HEK293 (cell line): ENCODE measurements around the gene DNAH1.

Experiments
- CTCF ChIA-PET: fragments of 350-600 bp; formaldehyde crosslinking; extraction: SDS; loops from one replicate; lab custom pipeline; 2021; ENCODE audit warnings: antibody characterized with exemption; lab: Yijun Ruan, JAX
- POLR2A ChIA-PET: fragments of 300-600 bp; formaldehyde crosslinking; extraction: SDS; loops from one replicate; lab custom pipeline; 2020; ENCODE audit warnings: antibody characterized with exemption, inconsistent platforms; lab: Yijun Ruan, JAX
- H3K27ac ChIP-seq: fragments of 200-500 bp; sonication (Bioruptor generic); 2 replicates; pipeline ENCODE4 v1.5.1; 2014; ENCODE audit warnings: low read depth, low read length, control low read depth, inconsistent platforms; ENCODE audit errors: extremely low read depth
- H3K36me3 ChIP-seq, 2 experiments: fragments of 200-500 bp in 1 of 2; sonication (Bioruptor generic) in 1 of 2; 1 replicate in 1 of 2; 2 replicates in 1 of 2; pipeline ENCODE4 v1.5.1; 2014 to 2017; ENCODE audit warnings: inconsistent platforms in 2 of 2, low read length in 2 of 2; ENCODE audit not compliant: control insufficient read depth in 2 of 2, insufficient read depth in 1 of 2
- H3K4me1 ChIP-seq: fragments of 200-500 bp; sonication (Bioruptor generic); 2 replicates; pipeline ENCODE4 v1.5.1; 2014; ENCODE audit warnings: mild to moderate bottlenecking, low read length, inconsistent platforms; ENCODE audit not compliant: control insufficient read depth, insufficient read depth
- H3K4me3 ChIP-seq: 2 replicates; pipeline ENCODE4 v1.5.1; 2011; ENCODE audit warnings: low read depth, mild to moderate bottlenecking, control low read depth, low read length, moderate library complexity
- H3K9me3 ChIP-seq: fragments of 200-500 bp; sonication (Bioruptor generic); 2 replicates; pipeline ENCODE4 v1.5.1; 2014; ENCODE audit warnings: low read depth, low read length, inconsistent platforms; ENCODE audit not compliant: control insufficient read depth, insufficient read depth
- BCL11A ChIP-seq: fragments of 450-650 bp; formaldehyde crosslinking; IDR thresholded peaks from 2 replicates; pipeline ENCODE4 v1.5.1; 2016; ENCODE audit warnings: low read depth, missing biosample characterization, missing genetic modification characterization
- BCL11B ChIP-seq: fragments of 450-650 bp; formaldehyde crosslinking; IDR thresholded peaks from 2 replicates; pipeline ENCODE4 v1.5.1; 2016; ENCODE audit warnings: low read depth, missing biosample characterization, missing genetic modification characterization
- GLIS1 ChIP-seq: fragments of 450-650 bp; formaldehyde crosslinking; IDR thresholded peaks from 2 replicates; pipeline ENCODE4 v1.5.1; 2016; ENCODE audit warnings: missing biosample characterization, missing genetic modification characterization
- KLF8 ChIP-seq: fragments of 450-650 bp; formaldehyde crosslinking; IDR thresholded peaks from 2 replicates; pipeline ENCODE4 v1.5.1; 2016; ENCODE audit warnings: missing biosample characterization, missing genetic modification characterization
- MEIS1 ChIP-seq: sonication (generic); formaldehyde crosslinking; IDR thresholded peaks from 2 replicates; pipeline ENCODE4 v1.8.1; 2022; ENCODE audit warnings: missing genetic modification reagents, mild to moderate bottlenecking, borderline replicate concordance
- SALL2 ChIP-seq: fragments of 450-650 bp; formaldehyde crosslinking; IDR thresholded peaks from 2 replicates; pipeline ENCODE4 v1.5.0; 2017; ENCODE audit warnings: missing biosample characterization, mild to moderate bottlenecking, missing genetic modification characterization, borderline replicate concordance
- SP3 ChIP-seq: fragments of 450-650 bp; formaldehyde crosslinking; IDR thresholded peaks from 2 replicates; pipeline ENCODE4 v1.5.1; 2016; ENCODE audit warnings: missing biosample characterization, missing genetic modification characterization
- WT1 ChIP-seq: fragments of 450-650 bp; formaldehyde crosslinking; IDR thresholded peaks from 2 replicates; pipeline ENCODE4 v1.5.1; 2016; ENCODE audit warnings: missing biosample characterization, missing genetic modification characterization
- YY2 ChIP-seq: fragments of 450-650 bp; formaldehyde crosslinking; IDR thresholded peaks from 2 replicates; pipeline ENCODE4 v1.5.1; 2016; ENCODE audit warnings: missing biosample characterization, missing genetic modification characterization
- ZBTB26 ChIP-seq: fragments of 450-650 bp; formaldehyde crosslinking; optimal IDR thresholded peaks from 2 replicates; pipeline ENCODE3; 2016; ENCODE audit warnings: missing biosample characterization, mild to moderate bottlenecking, missing genetic modification characterization
- ZBTB44 ChIP-seq: fragments of 450-650 bp; IDR thresholded peaks from 2 replicates; pipeline ENCODE4 v1.5.1; 2018; ENCODE audit warnings: missing biosample characterization, mild to moderate bottlenecking, missing genetic modification characterization
- ZBTB49 ChIP-seq: fragments of 450-650 bp; formaldehyde crosslinking; IDR thresholded peaks from 2 replicates; pipeline ENCODE4 v1.5.1; 2016; ENCODE audit warnings: missing biosample characterization, missing genetic modification characterization, low read depth
- ZNF133 ChIP-seq: fragments of 450-650 bp; formaldehyde crosslinking; IDR thresholded peaks from 2 replicates; pipeline ENCODE4 v1.5.1; 2016; ENCODE audit warnings: missing biosample characterization, missing genetic modification characterization
- ZNF16 ChIP-seq: fragments of 450-650 bp; formaldehyde crosslinking; IDR thresholded peaks from 2 replicates; pipeline ENCODE4 v1.5.1; 2016; ENCODE audit warnings: low read depth, missing biosample characterization, missing genetic modification characterization
- ZNF266 ChIP-seq: fragments of 450-650 bp; formaldehyde crosslinking; IDR thresholded peaks from 2 replicates; pipeline ENCODE4 v1.5.1; 2016; ENCODE audit warnings: missing biosample characterization, missing genetic modification characterization, low read depth
- ZNF404 ChIP-seq: fragments of 450-650 bp; formaldehyde crosslinking; IDR thresholded peaks from 2 replicates; pipeline ENCODE4 v1.5.1; 2017; ENCODE audit warnings: missing biosample characterization, missing genetic modification characterization
- ZNF501 ChIP-seq: fragments of 450-650 bp; formaldehyde crosslinking; IDR thresholded peaks from 2 replicates; pipeline ENCODE4 v1.5.1; 2016; ENCODE audit warnings: missing biosample characterization, missing genetic modification characterization
- ZNF624 ChIP-seq: fragments of 450-650 bp; formaldehyde crosslinking; IDR thresholded peaks from 2 replicates; pipeline ENCODE4 v1.5.1; 2017; ENCODE audit warnings: missing biosample characterization, missing genetic modification characterization
- ZSCAN18 ChIP-seq: fragments of 450-650 bp; formaldehyde crosslinking; IDR thresholded peaks from 2 replicates; pipeline ENCODE4 v1.5.1; 2016; ENCODE audit warnings: missing biosample characterization, missing genetic modification characterization
- TF ChIP-seq, protein P1 (sequence below): fragments of 450-650 bp; formaldehyde crosslinking; IDR thresholded peaks from 2 replicates; pipeline ENCODE4 v1.5.1; 2016; ENCODE audit warnings: missing biosample characterization, missing genetic modification characterization
- TF ChIP-seq, protein P2 (sequence below): fragments of 450-650 bp; formaldehyde crosslinking; IDR thresholded peaks from 2 replicates; pipeline ENCODE4 v1.5.1; 2016; ENCODE audit warnings: missing biosample characterization, missing genetic modification characterization

The DNAH1 gene

DNA sequence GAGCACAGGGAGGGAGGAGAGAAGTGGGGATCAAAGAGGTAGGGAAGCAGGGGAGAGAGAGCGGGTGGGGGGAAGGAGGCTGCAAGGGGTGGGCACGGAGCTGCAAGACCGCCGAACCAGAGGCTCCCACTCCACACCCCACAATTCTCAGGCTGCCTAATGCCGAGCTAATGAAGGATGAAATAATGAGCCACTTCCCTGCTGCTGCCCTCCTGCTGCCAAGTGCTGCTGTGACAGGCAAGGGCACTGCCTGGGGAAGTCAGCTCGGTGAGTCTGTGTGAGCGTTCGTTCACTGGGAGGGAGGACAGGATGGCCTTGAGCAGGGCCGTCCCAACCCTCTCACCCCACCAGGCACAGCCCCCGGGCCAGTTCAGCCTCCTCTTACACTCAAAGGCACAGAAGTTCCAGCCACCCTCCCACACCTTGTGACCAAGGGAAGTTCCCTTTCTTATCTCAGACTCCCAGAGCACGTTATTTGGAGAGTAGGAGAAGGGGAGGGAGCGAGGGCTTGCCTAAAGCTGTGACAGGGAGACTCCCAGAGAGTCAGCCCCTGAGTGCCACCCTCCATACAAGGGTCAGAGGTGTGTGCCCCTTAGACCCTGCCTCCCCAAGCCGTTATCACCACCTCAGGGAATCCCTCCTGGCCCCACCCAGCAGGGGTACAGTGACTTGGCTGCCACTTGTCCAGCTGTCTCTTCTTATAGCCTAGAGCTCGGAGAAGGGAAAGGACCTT, 16.1 kb upstream of the DNAH1 start (continued):
- no peak for TF ChIP-seq BCL11B (tag by site-specific recombination)
- no peak for TF ChIP-seq ZNF16 (tag by site-specific recombination)
- TF ChIP-seq SP3 (tag by site-specific recombination), result 0 out of 2 replicates have a peak, but pooled peaks have one; percentile 31
- TF ChIP-seq ZNF501 (tag by site-specific recombination), result no peak
- no peak for TF ChIP-seq YY2
- no peak for TF ChIP-seq BCL11A (tag by site-specific recombination)
- TF ChIP-seq SALL2 (tag by site-specific recombination), result no peak
- TF ChIP-seq ZBTB49 (tag by site-specific recombination), result no peak
- no peak for TF ChIP-seq KLF8 (tag by site-specific recombination)

- ChIA-PET POLR2A (no interaction called here), CTCF (interaction anchor here (0.6 kb wide), 1 partner anchor 10 kb away, joined by 7 read pairs; no protein-coding TSS in a partner anchor)
- no peak for TF ChIP-seq GLIS1
- TF ChIP-seq ZBTB26 (tag by site-specific recombination), result no peak
- no peak for TF ChIP-seq ZNF133
- TF ChIP-seq, protein P1, sequence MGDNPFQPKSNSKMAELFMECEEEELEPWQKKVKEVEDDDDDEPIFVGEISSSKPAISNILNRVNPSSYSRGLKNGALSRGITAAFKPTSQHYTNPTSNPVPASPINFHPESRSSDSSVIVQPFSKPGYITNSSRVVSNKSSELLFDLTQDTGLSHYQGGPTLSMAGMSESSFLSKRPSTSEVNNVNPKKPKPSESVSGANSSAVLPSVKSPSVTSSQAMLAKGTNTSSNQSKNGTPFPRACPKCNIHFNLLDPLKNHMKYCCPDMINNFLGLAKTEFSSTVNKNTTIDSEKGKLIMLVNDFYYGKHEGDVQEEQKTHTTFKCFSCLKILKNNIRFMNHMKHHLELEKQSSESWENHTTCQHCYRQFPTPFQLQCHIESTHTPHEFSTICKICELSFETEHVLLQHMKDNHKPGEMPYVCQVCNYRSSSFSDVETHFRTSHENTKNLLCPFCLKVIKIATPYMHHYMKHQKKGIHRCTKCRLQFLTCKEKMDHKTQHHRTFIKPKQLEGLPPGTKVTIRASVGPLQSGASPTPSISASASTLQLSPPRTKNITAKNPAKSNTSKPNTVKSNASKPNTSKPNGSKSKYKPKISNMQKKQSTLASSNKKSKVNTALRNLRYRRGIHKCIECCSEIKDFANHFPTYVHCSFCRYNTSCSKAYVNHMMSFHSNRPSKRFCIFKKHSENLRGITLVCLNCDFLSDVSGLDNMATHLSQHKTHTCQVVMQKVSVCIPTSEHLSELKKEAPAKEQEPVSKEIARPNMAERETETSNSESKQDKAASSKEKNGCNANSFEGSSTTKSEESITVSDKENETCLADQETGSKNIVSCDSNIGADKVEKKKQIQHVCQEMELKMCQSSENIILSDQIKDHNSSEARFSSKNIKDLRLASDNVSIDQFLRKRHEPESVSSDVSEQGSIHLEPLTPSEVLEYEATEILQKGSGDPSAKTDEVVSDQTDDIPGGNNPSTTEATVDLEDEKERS (tag by site-specific recombination), result no peak
- Histone ChIP-seq H3K36me3 (no peaks in the 10 kb centered on the region), H3K4me3 (no peak overlapping the region), H3K27ac (no peak overlapping the region), H3K9me3 (no peaks in the 10 kb centered on the region), H3K4me1 (no peaks in the 10 kb centered on the region)
These were observed 13.5 kb upstream of the DNAH1 start for GRCh38 chr3:52302426-52303145.

- Histone ChIP-seq H3K4me1 (no peaks in the 10 kb centered on the region), H3K9me3 (no peaks in the 10 kb centered on the region), H3K4me3 (no peak overlapping the region), H3K36me3 (no peaks in the 10 kb centered on the region), H3K27ac (no peak overlapping the region)
- ChIA-PET CTCF (no interaction called here), POLR2A (no interaction called here)
- TF ChIP-seq, protein P2, sequence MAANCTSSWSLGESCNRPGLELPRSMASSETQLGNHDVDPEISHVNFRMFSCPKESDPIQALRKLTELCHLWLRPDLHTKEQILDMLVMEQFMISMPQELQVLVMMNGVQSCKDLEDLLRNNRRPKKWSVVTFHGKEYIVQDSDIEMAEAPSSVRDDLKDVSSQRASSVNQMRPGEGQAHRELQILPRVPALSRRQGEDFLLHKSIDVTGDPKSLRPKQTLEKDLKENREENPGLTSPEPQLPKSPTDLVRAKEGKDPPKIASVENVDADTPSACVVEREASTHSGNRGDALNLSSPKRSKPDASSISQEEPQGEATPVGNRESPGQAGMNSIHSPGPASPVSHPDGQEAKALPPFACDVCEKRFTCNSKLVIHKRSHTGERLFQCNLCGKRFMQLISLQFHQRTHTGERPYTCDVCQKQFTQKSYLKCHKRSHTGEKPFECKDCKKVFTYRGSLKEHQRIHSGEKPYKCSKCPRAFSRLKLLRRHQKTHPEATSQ (tag by site-specific recombination), result no peak
- no peak for TF ChIP-seq ZBTB44 (tag by site-specific recombination)
- TF ChIP-seq ZNF404, result no peak
- TF ChIP-seq BCL11B (tag by site-specific recombination), result no peak
- no peak for TF ChIP-seq ZNF624 (tag by site-specific recombination)
- TF ChIP-seq ZNF266 (tag by site-specific recombination), result no peak
- no peak for TF ChIP-seq WT1 (tag by site-specific recombination)
- no peak for TF ChIP-seq MEIS1 (CRISPR knock-in tag)
- TF ChIP-seq ZSCAN18 (tag by site-specific recombination), result no peak
These were observed 12.3 kb upstream of the DNAH1 start for GRCh38 chr3:52303811-52304210.
